Stomach (tissue), 19 donors: ENCODE results near the gene POMT1. TPM values are rescaled to one million over a fixed set of nuclear protein-coding genes. Genes with fewer than 3 reads are reported as not detected.
A peak's percentile ranks its signal among the peaks of the same experiment; 100 is the strongest.
"Not testable (repeated sequence)": the region's sequence is repeated elsewhere in the genome, so short reads cannot be mapped to it uniquely, and the experiment has no call there.

ENCODE experiments used
- DNase-seq, 2 donors: peaks; one replicate each; pipeline versions ENCODE4 v3.0.0 to v3.0.0-alpha.2; 2013 to 2019
- H3K27ac ChIP-seq, 5 donors: fragments of 200-600 bp in 4 of 5; sonication (generic) in 4 of 5; one replicate each; pipeline ENCODE4 v1.5.1; 2013 to 2019; ENCODE audit warnings: mild to moderate bottlenecking in 1 of 5, moderate library complexity in 1 of 5
- H3K27me3 ChIP-seq, 3 donors: fragments of 200-600 bp; sonication (generic); one replicate each; pipeline ENCODE4 v1.5.1; 2017 to 2019; ENCODE audit warnings: mixed run types in 1 of 3
- H3K36me3 ChIP-seq, 4 donors: fragments of 200-600 bp; sonication (generic); 1 replicate in 3 of 4; 2 replicates in 1 of 4; pipeline ENCODE4 v1.5.1; 2016 to 2019
- H3K4me1 ChIP-seq, 4 donors: fragments of 200-600 bp; sonication (generic); one replicate each; pipeline ENCODE4 v1.5.1; 2016 to 2019
- H3K4me3 ChIP-seq, 4 donors: fragments of 200-600 bp; sonication (generic) in 3 of 4; one replicate each; pipeline ENCODE4 v1.5.1; 2016 to 2019; ENCODE audit warnings: mild to moderate bottlenecking in 1 of 4
- H3K9me3 ChIP-seq, 4 donors: fragments of 200-600 bp; sonication (generic); one replicate each; pipeline ENCODE4 v1.5.1; 2016 to 2019
- CTCF ChIP-seq, 7 experiments: fragments of 450-650 bp in 4 of 7; fragments of 200-600 bp in 3 of 7; sonication (generic) in 3 of 7; IDR thresholded peaks; one replicate each; pipeline ENCODE4 v1.5.1; 2016 to 2019; ENCODE audit warnings: antibody characterized with exemption in 7 of 7, control low read depth in 2 of 7, mild to moderate bottlenecking in 1 of 7
- EP300 ChIP-seq: sonication (generic); formaldehyde crosslinking; IDR thresholded peaks from one replicate; pipeline ENCODE4 v1.6.1; 2017; ENCODE audit warnings: antibody characterized with exemption
- POLR2A ChIP-seq, 4 donors: fragments of 450-650 bp; IDR thresholded peaks; one replicate each; pipeline ENCODE4 v1.6.1; 2016; ENCODE audit warnings: antibody characterized with exemption in 4 of 4, control low read depth in 2 of 4, mild to moderate bottlenecking in 1 of 4, moderate library complexity in 1 of 4
- POLR2AphosphoS5 ChIP-seq, 3 donors: sonication (generic); formaldehyde crosslinking; IDR thresholded peaks; one replicate each; pipeline ENCODE4 v1.6.1; 2016; ENCODE audit warnings: antibody characterized with exemption in 3 of 3
- WGBS, 5 donors: extraction: QIAGEN DNeasy Blood & Tissue Kit in 3 of 5; methylation state at CpG; one replicate each; pipeline versions ENCODE4 v1.1.5 to v1.1.7; 2013 to 2018; 5-methylcytosine and 5-hydroxymethylcytosine counted together
- intact Hi-C: fragments of 100-400 bp; cut with DNase I; formaldehyde crosslinking; loops from one replicate; pipeline ENCODE4 v1.15.1; 2023; ENCODE audit warnings: low total_unique reads
- long read RNA-seq, 10 donors: transcript quantifications; one replicate each; lab custom pipeline, GENCODE V29; 2026
- polyA plus RNA-seq, 3 donors: library from polyadenylated mRNA; stranded (reverse); fragments of 200-250 nt; gene quantifications; one replicate each; pipeline ENCODE4 v1.2.3, GENCODE V29; 2013
- total RNA-seq, 5 donors: library from RNA; depleted of rRNA; stranded (reverse); fragments of >200 nt; gene quantifications; one replicate each; pipeline versions ENCODE4 v1.1.0 to v1.2.3, GENCODE V29; 2014 to 2016
- donor health status: healthy with polysubstance abuse.
- donor health status: Bipolar disorder and iron deficiency.
- donor health status: healthy.

The POMT1 gene
- total RNA-seq (10 to 100 TPM in 3 of 5 donors, 1 to 10 TPM in 2; 3.5 to 59.7 (median 15.4) TPM), polyA plus RNA-seq (10 to 100 TPM in 2 of 3 donors, 1 to 10 TPM in 1; 8.7 to 20.3 (median 18.0) TPM)
- long read RNA-seq, donor 1, partial matches to known transcripts: 5 of 6 reads
- long read RNA-seq, donor 1, other reads (novel, unspliced or antisense): 0 of 6 reads
- long read RNA-seq, donor 2, partial matches to known transcripts: 0 of 3 reads
- long read RNA-seq, donor 2, other reads (novel, unspliced or antisense): 0 of 3 reads
- long read RNA-seq, donor 3, partial matches to known transcripts: 0 of 1 reads
- long read RNA-seq, donor 3, other reads (novel, unspliced or antisense): 0 of 1 reads
- long read RNA-seq, donor 4: 0 reads
- long read RNA-seq, donor 5: 0 reads
- long read RNA-seq, donor 6, partial matches to known transcripts: 5 of 7 reads
- long read RNA-seq, donor 6, other reads (novel, unspliced or antisense): 0 of 7 reads
- long read RNA-seq, donor 7, partial matches to known transcripts: 0 of 1 reads
- long read RNA-seq, donor 7, other reads (novel, unspliced or antisense): 0 of 1 reads
- long read RNA-seq, donor 8, partial matches to known transcripts: 0 of 8 reads
- long read RNA-seq, donor 8, other reads (novel, unspliced or antisense): 8 of 8 reads
- long read RNA-seq, donor 9, partial matches to known transcripts: 9 of 10 reads
- long read RNA-seq, donor 9, other reads (novel, unspliced or antisense): 0 of 10 reads
- long read RNA-seq, donor 10, partial matches to known transcripts: 0 of 3 reads
- long read RNA-seq, donor 10, other reads (novel, unspliced or antisense): 0 of 3 reads

GRCh38 chr9:131502781-131503625, at the start of gene POMT1:
Gene POMT1 (plus strand): TSS chr9:131502918. CDS start chr9:131504219, 1,301 bp downstream.
- 0 to 1% (median 0%) methylated on average over 23 to 83 of the region's 83 CpGs for whole genome bisulfite sequencing, 5 donors
- H3K4me3 ChIP-seq: peak within 1 kb of the TSS; percentile 85 to 100 (median 90)
- no peaks in the 10 kb centered on the region for H3K9me3 ChIP-seq
- H3K4me1 ChIP-seq: peaks cover 15 to 42% (median 30%) of the 10 kb centered on the region in 4 donors
- peak within 1 kb of the TSS; percentile 62 to 83 (median 79) for H3K27ac ChIP-seq
- peak; percentile 89 to 96 for DNase-seq
- TF ChIP-seq EP300: no peak
- TF ChIP-seq CTCF (IDR thresholded peaks at IDR 0.05): peak in 1 of 7 experiments; percentile 13
- TF ChIP-seq POLR2AphosphoS5 (IDR thresholded peaks at IDR 0.05): peak; percentile 69 to 94 (median 80)
- no peak for TF ChIP-seq POLR2A (IDR thresholded peaks at IDR 0.05)
- H3K27me3 ChIP-seq: no peaks in the 10 kb centered on the region
- H3K36me3 ChIP-seq: peaks cover 4 to 44% (median 33%) of the 10 kb centered on the region in 4 donors
- intact Hi-C loops: no loop called here

DNA sequence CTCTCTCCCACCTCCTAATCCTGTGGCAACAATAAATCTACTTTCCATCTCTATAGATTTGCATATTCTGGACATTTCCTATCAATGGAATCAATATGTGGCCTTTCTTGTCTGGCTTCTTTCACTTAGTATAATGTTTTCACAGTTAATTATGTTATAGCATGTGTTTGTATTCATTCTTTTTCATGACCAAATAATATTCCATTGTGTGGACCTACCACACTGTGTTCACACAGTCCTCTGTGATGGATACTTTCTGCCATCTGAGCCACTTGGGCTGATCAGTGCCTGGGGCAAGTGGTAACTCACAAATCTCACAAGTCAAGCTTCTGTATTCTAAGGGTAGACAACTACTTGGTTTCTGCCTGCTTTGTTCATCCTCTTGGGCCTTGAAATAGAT, 48.7 kb upstream of the POMT1 start:
- TF ChIP-seq CTCF (IDR thresholded peaks at IDR 0.05) (no peak), EP300 (no peak), POLR2AphosphoS5 (IDR thresholded peaks at IDR 0.05) (no peak), POLR2A (IDR thresholded peaks at IDR 0.05) (no peak)
- no peaks in the 10 kb centered on the region for H3K9me3 ChIP-seq
- no peak for DNase-seq
- H3K4me3 ChIP-seq: no peak overlapping the region
- no peak overlapping the region for H3K27ac ChIP-seq
- peaks cover 68 to 99% (median 94%) of the 10 kb centered on the region in 4 donors for H3K36me3 ChIP-seq
- intact Hi-C loops: no loop called here
- no peaks in the 10 kb centered on the region for H3K27me3 ChIP-seq
- peaks cover 0 to 5% (median 0%) of the 10 kb centered on the region in 4 donors for H3K4me1 ChIP-seq

DNA sequence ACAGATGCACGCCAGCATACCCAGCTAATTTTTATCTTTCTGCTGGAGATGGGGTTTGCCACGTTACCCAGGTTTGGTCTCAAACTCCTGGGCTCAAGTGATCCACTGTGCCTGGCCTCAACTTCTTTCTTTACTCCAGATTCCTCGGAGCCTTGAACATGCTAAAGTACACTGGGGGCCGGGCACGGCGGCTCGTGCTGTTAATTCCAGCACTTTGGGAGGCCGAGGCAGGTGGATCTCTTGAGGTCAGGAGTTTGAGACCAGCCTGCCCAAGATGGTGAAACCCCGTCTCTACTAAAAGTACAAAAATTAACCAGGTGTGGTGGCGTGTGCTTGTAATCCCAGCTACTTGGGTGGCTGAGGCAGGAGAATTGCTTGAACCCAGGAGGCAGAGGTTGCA, 47.1 kb upstream of the POMT1 start:
- WGBS, 5 donors: 91 to 98% (median 96%) methylated on average over 10 of the region's 10 CpGs

GRCh38 chr9:131457746-131458145, 45.0 kb upstream of the POMT1 start:
- intact Hi-C loops: no loop called here
- no peak for TF ChIP-seq POLR2A (IDR thresholded peaks at IDR 0.05)
- TF ChIP-seq EP300: no peak
- no peak for TF ChIP-seq CTCF (IDR thresholded peaks at IDR 0.05)
- no peak for TF ChIP-seq POLR2AphosphoS5 (IDR thresholded peaks at IDR 0.05)
- DNase-seq: no peak
- Histone ChIP-seq H3K4me1 (no peaks in the 10 kb centered on the region), H3K27ac (no peak overlapping the region), H3K4me3 (no peak overlapping the region), H3K9me3 (no peaks in the 10 kb centered on the region), H3K36me3 (peaks cover 82 to 98% (median 96%) of the 10 kb centered on the region in 4 donors), H3K27me3 (no peaks in the 10 kb centered on the region)
- 88 to 93% (median 92%) methylated on average over 10 of the region's 10 CpGs for WGBS, 5 donors

More for the DNA sequence above, 47.1 kb upstream of the POMT1 start:
- H3K27me3 ChIP-seq, H3K4me3 ChIP-seq, H3K4me1 ChIP-seq, H3K27ac ChIP-seq, H3K9me3 ChIP-seq, DNase-seq, intact Hi-C loops: not testable (repeated sequence)
- H3K36me3 ChIP-seq: peaks cover 77 to 99% (median 95%) of the 10 kb centered on the region in 4 donors
